A673 (cell line): ENCODE results near the gene VSIR. TPM values are rescaled to one million over a fixed set of nuclear protein-coding genes. Genes with fewer than 3 reads are reported as not detected.

ENCODE experiments used
- BruUV-seq: library from RNA; stranded (reverse); fragments of 400-500 nt; replicated peaks from 2 replicates; lab custom pipeline; 2021; lab: Mats Ljungman, UMichigan
- CTCF ChIA-PET: fragments of 300-600 bp; sonication (Branson Sonifier 250); formaldehyde crosslinking; loops from one replicate; lab custom pipeline; 2022; ENCODE audit warnings: antibody characterized with exemption; lab: Charles Lee
- POLR2A ChIA-PET: fragments of 300-600 bp; sonication (Branson Sonifier 250); formaldehyde crosslinking; loops from one replicate; lab custom pipeline; 2022; ENCODE audit warnings: antibody characterized with exemption; ENCODE audit not compliant: low non-redundant PET; lab: Charles Lee
- DNase-seq: peaks from one replicate; pipeline ENCODE4 v3.0.0-alpha.2; 2015; ENCODE audit warnings: low spot score
- H3K27ac ChIP-seq: fragments of 200-600 bp; sonication (generic); 2 replicates; pipeline ENCODE4 v1.5.1; 2016; ENCODE audit warnings: mixed run types, low read depth, mild to moderate bottlenecking, mixed read lengths, antibody characterized with exemption, low read length; ENCODE audit not compliant: poor library complexity, severe bottlenecking
- H3K27me3 ChIP-seq: fragments of 200-600 bp; sonication (generic); replicated peaks from 2 replicates; pipeline ENCODE4 v1.6.1; 2017; ENCODE audit warnings: mixed run types, low read depth, mild to moderate bottlenecking, mixed read lengths, antibody characterized with exemption, low read length; ENCODE audit not compliant: insufficient read depth, poor library complexity
- H3K36me3 ChIP-seq: fragments of 200-600 bp; sonication (generic); 2 replicates; pipeline ENCODE4 v1.6.1; 2016; ENCODE audit warnings: mixed run types, mild to moderate bottlenecking, mixed read lengths, antibody characterized with exemption, low read length; ENCODE audit not compliant: insufficient read depth, poor library complexity, severe bottlenecking
- H3K4me1 ChIP-seq: fragments of 200-600 bp; sonication (generic); 2 replicates; pipeline ENCODE4 v1.6.1; 2017; ENCODE audit warnings: mixed run types, mild to moderate bottlenecking, mixed read lengths, antibody characterized with exemption, low read length; ENCODE audit not compliant: insufficient read depth, poor library complexity, severe bottlenecking
- H3K4me3 ChIP-seq: fragments of 200-600 bp; sonication (generic); 2 replicates; pipeline ENCODE4 v1.5.1; 2016; ENCODE audit warnings: low read depth, mixed run types, mild to moderate bottlenecking, mixed read lengths, low read length; ENCODE audit not compliant: poor library complexity, severe bottlenecking
- H3K9me3 ChIP-seq: fragments of 200-600 bp; sonication (generic); 2 replicates; pipeline ENCODE4 v1.6.1; 2016; ENCODE audit warnings: mixed run types, low read depth, mild to moderate bottlenecking, mixed read lengths, antibody characterized with exemption, low read length; ENCODE audit not compliant: poor library complexity, severe bottlenecking
- CTCF ChIP-seq: fragments of 300-800, 200-600 bp; sonication (generic); conservative IDR thresholded peaks from 2 replicates; pipeline ENCODE4 v1.5.1; 2017; ENCODE audit warnings: low read depth, mild to moderate bottlenecking, antibody characterized with exemption, low read length, moderate library complexity, mixed read lengths
- EZH2 ChIP-seq: fragments of 200-600 bp; sonication (generic); IDR thresholded peaks from 2 replicates; pipeline ENCODE4 v1.6.1; 2017; ENCODE audit warnings: borderline replicate concordance, low read depth, mild to moderate bottlenecking, mixed read lengths, antibody characterized with exemption, low read length; ENCODE audit not compliant: poor library complexity, severe bottlenecking
- intact Hi-C: fragments of 100-400 bp; cut with micrococcal nuclease; formaldehyde crosslinking; loops from one replicate; pipeline ENCODE4 v1.10.0; 2022; ENCODE audit not compliant: unreplicated experiment
- total RNA-seq: library from RNA; stranded (reverse); gene quantifications from 2 replicates; pipeline ENCODE4 v1.2.3, GENCODE V29; 2021

The VSIR gene
- total RNA-seq, 1 experiment from 2014 or later: not detected

GRCh38 chr10:71708301-71708703 is 65.0 kb downstream of the VSIR start:
- TF ChIP-seq EZH2 (no peak), CTCF (peak; percentile 88)
- no peak overlapping the region for H3K4me3 ChIP-seq
- no peaks in the 10 kb centered on the region for H3K27me3 ChIP-seq
- no peaks in the 10 kb centered on the region for H3K9me3 ChIP-seq
- intact Hi-C loops: loop anchor here (2.0 to 5.0 kb wide), 2 partner anchors 326 to 390 kb away; partner anchors contain the start of gene SLC29A3
- no peaks in the 10 kb centered on the region for H3K36me3 ChIP-seq
- POLR2A ChIA-PET: interaction anchor here (0.6 kb wide), 1 partner anchor 50 kb away, joined by 4 read pairs; no protein-coding TSS in a partner anchor
- BruUV-seq: no TSS peak
- DNase-seq: peak; percentile 58
- H3K4me1 ChIP-seq: peaks cover under 1% of the 10 kb centered on the region
- CTCF ChIA-PET: interaction anchor here (0.8 to 1.7 kb wide), 5 partner anchors 188 to 391 kb away, joined by 3 to 7 read pairs (median 4); partner anchors contain the start of genes CDH23 and SLC29A3
- H3K27ac ChIP-seq: no peak overlapping the region

- no peak for TF ChIP-seq EZH2
- no peak overlapping the region for H3K4me3 ChIP-seq
- H3K4me1 ChIP-seq: no peaks in the 10 kb centered on the region
- no peaks in the 10 kb centered on the region for H3K36me3 ChIP-seq
- intact Hi-C loops: loop anchor here (5.0 kb wide), 1 partner anchor 325 kb away; no protein-coding TSS in a partner anchor
- POLR2A ChIA-PET: no interaction called here
- H3K27me3 ChIP-seq: no peaks in the 10 kb centered on the region
- H3K27ac ChIP-seq: no peak overlapping the region
- BruUV-seq: no TSS peak
- CTCF ChIA-PET: interaction anchor here (0.7 to 1.7 kb wide), 3 partner anchors 9 to 311 kb away, joined by 3 to 5 read pairs (median 3); partner anchors contain the start of gene CDH23
- H3K9me3 ChIP-seq: no peaks in the 10 kb centered on the region
- no peak for DNase-seq
Measured at GRCh38 chr10:71707240-71707789, 66.0 kb downstream of the VSIR start.

- H3K36me3 ChIP-seq: no peaks in the 10 kb centered on the region
- no peaks in the 10 kb centered on the region for H3K4me1 ChIP-seq
- no TSS peak for BruUV-seq
- H3K27me3 ChIP-seq: no peaks in the 10 kb centered on the region
- POLR2A ChIA-PET: no interaction called here
- TF ChIP-seq CTCF (no peak), EZH2 (no peak)
- no peak for DNase-seq
- H3K9me3 ChIP-seq: no peaks in the 10 kb centered on the region
- H3K27ac ChIP-seq: no peak overlapping the region
- intact Hi-C loops: loop anchor here (5.0 kb wide), 1 partner anchor 324 kb away; no protein-coding TSS in a partner anchor
- CTCF ChIA-PET: interaction anchor here (0.7 to 0.8 kb wide), 3 partner anchors 8 to 311 kb away, joined by 3 read pairs; no protein-coding TSS in a partner anchor
- no peak overlapping the region for H3K4me3 ChIP-seq
Measured at GRCh38 chr10:71706216-71707121, 66.9 kb downstream of the VSIR start.
